ENCODE measurements around the gene NVL. TPM values are rescaled to one million over a fixed set of nuclear protein-coding genes. Genes with fewer than 3 reads are reported as not detected.

NVL gene
- total RNA-seq (2021; fragmentation: NEBNext Ultra II Directional; extraction: Animal tissue kit (Norgen Biotek cat#: 25700)) (42.4 and 45.8 TPM in 2 replicates), polyA plus RNA-seq (2011; rRNA removed) (15.1 and 22.7 TPM in 2 replicates), polyA minus RNA-seq (2011; rRNA and poly(A)+ RNA removed) (28.4 and 31.4 TPM in 2 replicates)
- 37.8 TPM for polyA plus RNA-seq (2011; cell fraction: cytosol; rRNA removed)
- 25.6 TPM for polyA plus RNA-seq (2011; cell fraction: nucleus; rRNA removed)
- polyA plus RNA-seq (2012, experiment 1 of 2): 26.5 to 39.1 TPM (median 33.3 TPM) in 4 replicates
- polyA plus RNA-seq (2012, experiment 2 of 2): 6.5 TPM
- polyA plus RNA-seq (2013, experiment 1 of 2): 35.5 TPM
- 33.0 TPM for polyA plus RNA-seq (2013, experiment 2 of 2)
- 18.6 TPM for polyA minus RNA-seq (2011; cell fraction: cytosol; rRNA and poly(A)+ RNA removed)
- polyA minus RNA-seq (2011; cell fraction: nucleus; rRNA and poly(A)+ RNA removed): 48.5 TPM
- long read RNA-seq, experiment 1, partial matches to known transcripts: 20 of 25 reads
- long read RNA-seq, experiment 1, other reads (novel, unspliced or antisense): 1 of 25 reads
- long read RNA-seq, experiment 2, transcript NVL-201 (23 exons, 3,123 nt): major isoform, 18 of 49 reads
- long read RNA-seq, experiment 2, partial matches to known transcripts: 17 of 49 reads
- long read RNA-seq, experiment 2, other reads (novel, unspliced or antisense): 8 of 49 reads

DNA sequence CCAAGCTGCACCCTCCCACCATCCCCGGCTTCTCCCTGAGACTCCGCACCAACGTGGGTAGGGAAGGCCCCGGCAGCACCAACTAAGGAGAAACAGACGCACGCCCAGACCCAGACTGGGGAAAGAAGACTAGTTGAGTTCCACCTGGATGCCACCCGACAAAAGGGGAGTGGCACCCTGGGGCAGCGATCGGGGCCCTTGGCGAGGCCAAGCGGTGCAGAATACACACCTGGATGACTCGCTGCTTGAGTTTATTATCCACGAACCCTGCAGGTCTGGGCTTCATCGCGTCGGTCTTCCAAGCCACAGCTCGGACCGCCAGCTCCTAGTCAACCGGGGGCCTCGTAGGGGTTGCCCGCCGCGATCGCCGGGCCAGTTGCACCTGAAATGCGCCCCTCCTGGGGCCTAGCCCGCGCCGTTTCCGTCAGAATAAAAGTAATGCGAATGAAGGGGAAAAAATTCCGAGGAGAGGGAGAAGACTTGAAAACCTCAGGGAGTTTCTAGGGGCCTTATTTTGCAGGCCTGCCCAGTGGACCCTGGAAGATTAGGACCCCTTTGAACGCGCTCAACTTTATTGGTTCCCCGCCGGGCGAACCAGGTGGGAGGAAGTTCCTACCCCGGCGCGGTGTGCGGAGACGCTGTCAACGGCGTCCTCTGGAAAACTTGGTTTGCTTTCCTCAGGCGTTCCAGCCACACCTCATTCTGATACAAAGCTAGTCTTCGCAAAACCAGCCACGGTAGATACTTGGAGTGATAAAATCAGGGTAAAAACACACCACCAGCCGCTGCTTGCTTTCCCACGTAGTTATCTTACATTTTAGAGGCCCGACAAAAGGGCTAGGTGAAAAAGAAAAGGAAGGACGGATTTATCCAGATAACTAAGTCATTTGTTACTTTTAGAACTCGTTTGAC, at the start of gene NVL:
Gene NVL, minus strand, starts transcription at position 331 of the 912 bp plus-strand sequence. Its CDS starts 45 bp downstream, at position 286.
- H3K14ac ChIP-seq (ENCODE audit: insufficient read length): no peak within 1 kb of the TSS
- peak; percentile 39 for FAIRE-seq
- H3K18ac ChIP-seq (ENCODE audit: extremely low read depth, low read length): peak within 1 kb of the TSS; percentile 91
- H3K27me3 ChIP-seq (replicated peaks in 1 of 4; ENCODE audit: control insufficient read depth in 3 of 4, extremely low read depth in 1 of 4, insufficient read depth in 3 of 4, low read length in 3 of 4): no peaks in the 10 kb centered on the region
- peak within 1 kb of the TSS; percentile 70 for H3K56ac ChIP-seq (replicated peaks; ENCODE audit: insufficient read length, low read depth, low read length)
- peaks cover 0 to 2% of the 10 kb centered on the region in 2 experiments for H4K20me1 ChIP-seq (replicated peaks in 1 of 2; ENCODE audit: control insufficient read depth in 1 of 2, insufficient read depth in 2 of 2, low read length in 2 of 2)
- peaks cover 3% of the 10 kb centered on the region; the same call in 1 of the 2 replicates for H3K79me1 ChIP-seq (ENCODE audit: low read depth, low read length)
- WGBS, 2 experiments (ENCODE audit: extremely low coverage in 1 of 2, insufficient coverage in 1 of 2, insufficient read length in 1 of 2, insufficient replicate concordance in 2 of 2, low coverage in 1 of 2, low lambda C conversion rate in 2 of 2, missing lambda C conversion rate in 1 of 2): 2% methylated on average over 51 of the region's 52 CpGs; no CpG with 5 or more reads in 1 of the 2 experiments
- no peaks in the 10 kb centered on the region for H3K9me3 ChIP-seq (ENCODE audit: insufficient read depth in 2 of 2, low read depth in 1 of 2, low read length in 1 of 2)
- peaks cover 17 to 44% of the 10 kb centered on the region in 2 experiments for H3K79me2 ChIP-seq (ENCODE audit: control insufficient read depth in 1 of 2, insufficient read depth in 2 of 2, low read length in 2 of 2)
- no peak within 1 kb of the TSS for H2BK120ac ChIP-seq (replicated peaks; ENCODE audit: low read depth, low read length)
- H3K23me2 ChIP-seq (ENCODE audit: low read depth, low read length): peaks cover 8% of the 10 kb centered on the region
- peak within 1 kb of the TSS; percentile 83 for H2AFZ ChIP-seq (ENCODE audit: low read length)
- ChIA-PET POLR2A (ENCODE audit: partially characterized antibody) (interaction anchor here (0.5 to 1.9 kb wide), 13 partner anchors 12 to 337 kb away, joined by 3 to 10 read pairs (median 3); partner anchors contain the start of genes CNIH4, FBXO28 and WDR26), CTCF (ENCODE audit: partially characterized antibody) (interaction anchor here (0.5 to 1.4 kb wide), 4 partner anchors 9 to 215 kb away, joined by 3 to 5 read pairs (median 3); no protein-coding TSS in a partner anchor)
- H3K27ac ChIP-seq (ENCODE audit: low read depth, low read length): peak within 1 kb of the TSS; percentile 95
- peaks cover 0 to 7% (median 0%) of the 10 kb centered on the region in 4 experiments; a peak in 2 of 8 replicates for H3K36me3 ChIP-seq (ENCODE audit: control insufficient read depth in 2 of 4, insufficient read depth in 4 of 4, low read length in 3 of 4)
- H3K23ac ChIP-seq (ENCODE audit: insufficient read length): no peak within 1 kb of the TSS
- no peak within 1 kb of the TSS for H2AK5ac ChIP-seq (ENCODE audit: low read depth, low read length)
- H2BK20ac ChIP-seq (ENCODE audit: low read length): 0 out of 2 replicates have a peak within 1 kb of the TSS, but pooled peaks have one; percentile 82
- H2BK15ac ChIP-seq (ENCODE audit: low read length): peak within 1 kb of the TSS; percentile 97; the same call in 1 of the 2 replicates
- peak within 1 kb of the TSS; percentile 97 for H4K91ac ChIP-seq (replicated peaks; ENCODE audit: insufficient read length, low read length)
- H2BK5ac ChIP-seq (ENCODE audit: low read depth, low read length): peak within 1 kb of the TSS; percentile 87
- no peaks in the 10 kb centered on the region; a peak in 3 of 7 replicates for H3K4me1 ChIP-seq (replicated peaks in 1 of 4; ENCODE audit: control insufficient read depth in 3 of 4, insufficient read depth in 4 of 4, low read length in 3 of 4)
- peak within 1 kb of the TSS; percentile 72 to 93 (median 92) for H3K9ac ChIP-seq (replicated peaks in 1 of 4; ENCODE audit: extremely low read depth in 1 of 4, low read depth in 3 of 4, low read length in 3 of 4)
- peak within 1 kb of the TSS; percentile 99 for H4K8ac ChIP-seq (ENCODE audit: extremely low read depth, insufficient read depth, low read length)
- H3K4ac ChIP-seq (replicated peaks; ENCODE audit: insufficient read length, low read depth, low read length): no peak within 1 kb of the TSS
- peak within 1 kb of the TSS; percentile 82 for H4K5ac ChIP-seq (ENCODE audit: insufficient read length, low read depth, low read length)
- H3K4me2 ChIP-seq (ENCODE audit: insufficient read depth in 1 of 2, low read depth in 2 of 2, low read length in 2 of 2): peak within 1 kb of the TSS; percentile 69 to 78
- peak; percentile 60 to 88 for DNase-seq (ENCODE audit: low read depth in 1 of 2, low spot score in 2 of 2)
- H3K4me3 ChIP-seq (ENCODE audit: extremely low read depth in 1 of 4, insufficient read depth in 2 of 4, low read depth in 3 of 4, low read length in 4 of 4): peak within 1 kb of the TSS; percentile 89 to 100 (median 98)
- no peak within 1 kb of the TSS; the same call in 1 of the 2 replicates for H2BK12ac ChIP-seq (ENCODE audit: low read depth, low read length)
- no peak for TF ChIP-seq CHD2 (IDR thresholded peaks at IDR 0.05; ENCODE audit: low read length)
- peak; percentile 78 for TF ChIP-seq SAP30 (IDR thresholded peaks at IDR 0.05; ENCODE audit: insufficient read depth, insufficient replicate concordance, low read length)
- TF ChIP-seq POLR2A (IDR thresholded peaks at IDR 0.05; ENCODE audit: control extremely low read depth in 1 of 2, low read depth in 2 of 2, low read length in 2 of 2): peak in 1 of 2 experiments; percentile 50; a peak in 2 of 3 replicates
- TF ChIP-seq GTF2F1 (IDR thresholded peaks at IDR 0.05; ENCODE audit: borderline replicate concordance, low read depth, low read length): no peak
- TF ChIP-seq KDM4A (IDR thresholded peaks at IDR 0.05; ENCODE audit: low read depth, low read length, severe bottlenecking): peak; percentile 63
- TF ChIP-seq EGR1 (IDR thresholded peaks at IDR 0.05; ENCODE audit: borderline replicate concordance, low read depth, low read length): no peak
- TF ChIP-seq RBBP5 (IDR thresholded peaks at IDR 0.05; ENCODE audit: borderline replicate concordance, low read depth, low read length): peak; percentile 71; the same call in 1 of the 2 replicates

All from H1 (cell line).